DMS153 treated with DMSO at 0.1 percent for 48 hours (cell line): ENCODE data around the gene ZFP28.

Experiments used
- DNase-seq: peaks from one replicate; lab custom pipeline; 2025; ENCODE audit not compliant: unreplicated experiment; lab: John Stamatoyannopoulos, UW

Gene ZFP28

GRCh38 chr19:56538761-56539263 is at the start of gene ZFP28:
ZFP28 (plus strand) TSS chr19:56538948; CDS start chr19:56539019, 71 bp downstream.
- DNase-seq = no peak

- DNase-seq = no peak
Measured at GRCh38 chr19:56491399-56491798, 47.3 kb upstream of the ZFP28 start.

- DNase-seq = no peak
Measured at GRCh38 chr19:56504581-56504980, 34.2 kb upstream of the ZFP28 start.

GRCh38 chr19:56507446-56508289 is 31.1 kb upstream of the ZFP28 start, which contains the start of gene ZNF471:
ZNF471 (plus strand) TSS chr19:56507855; CDS start chr19:56511572, 3,717 bp downstream.
- no peak for DNase-seq

- no peak for DNase-seq
Measured at GRCh38 chr19:56508290-56508778, 30.4 kb upstream of the ZFP28 start.

GRCh38 chr19:56525214-56525860 is 13.4 kb upstream of the ZFP28 start:
- DNase-seq = no peak

- no peak for DNase-seq
Measured at GRCh38 chr19:56537442-56537841, 1.3 kb upstream of the ZFP28 start.

GRCh38 chr19:56538254-56538760 is 441 bp upstream of the ZFP28 start:
- DNase-seq = no peak

- DNase-seq = no peak
Measured at GRCh38 chr19:56543776-56544175, 5.0 kb downstream of the ZFP28 start.

- no peak for DNase-seq
Measured at GRCh38 chr19:56547535-56547934, 8.8 kb downstream of the ZFP28 start.

GRCh38 chr19:56554272-56554869 is 15.6 kb downstream of the ZFP28 start:
- DNase-seq = no peak

GRCh38 chr19:56562766-56563165 is 24.0 kb downstream of the ZFP28 start:
- no peak for DNase-seq

GRCh38 chr19:56566904-56567273 is 28.1 kb downstream of the ZFP28 start:
- DNase-seq = no peak

- peak; percentile 51 for DNase-seq
Measured at GRCh38 chr19:56567274-56568120, 28.7 kb downstream of the ZFP28 start, which contains the start of gene ZNF470. ZNF470 (plus strand) TSS chr19:56567468; CDS start chr19:56570312, 2,844 bp downstream.

GRCh38 chr19:56572589-56572988 is 33.8 kb downstream of the ZFP28 start:
- DNase-seq = no peak

- no peak for DNase-seq
Measured at GRCh38 chr19:56573914-56574313, 35.2 kb downstream of the ZFP28 start.

- DNase-seq = no peak
Measured at GRCh38 chr19:56577719-56578602, 39.2 kb downstream of the ZFP28 start.

GRCh38 chr19:56594446-56594782 is 55.7 kb downstream of the ZFP28 start:
- DNase-seq = no peak

GRCh38 chr19:56594783-56595547 is 56.2 kb downstream of the ZFP28 start, which contains the start of gene ZNF71:
ZNF71 (plus strand) TSS chr19:56595302; CDS start chr19:56601559, 6,257 bp downstream.
- DNase-seq = peak; percentile 74
